ENCODE data around the gene NEK6. TPM values are rescaled to one million over a fixed set of nuclear protein-coding genes. Genes with fewer than 3 reads are reported as not detected.

Gene NEK6
- total RNA-seq, 2 donors from 2014 or later: 77.8 to 83.4 TPM

- Histone ChIP-seq H3K27ac (no peak overlapping the region), H3K36me3 (no peaks in the 10 kb centered on the region), H3K9ac (ENCODE audit: low read depth in 2 of 2, low read length in 2 of 2) (no peak overlapping the region), H3K4me1 (peaks cover 15% of the 10 kb centered on the region), H3K27me3 (no peaks in the 10 kb centered on the region), H3K4me3 (no peak overlapping the region), H3K9me3 (no peaks in the 10 kb centered on the region)
- intact Hi-C loops (cut with DNase I): no loop called here
- TF ChIP-seq CTCF (IDR thresholded peaks at IDR 0.05): no peak
- DNase-seq: no peak
Observed at GRCh38 chr9:124390794-124391658, 133.3 kb downstream of the NEK6 start.

DNA sequence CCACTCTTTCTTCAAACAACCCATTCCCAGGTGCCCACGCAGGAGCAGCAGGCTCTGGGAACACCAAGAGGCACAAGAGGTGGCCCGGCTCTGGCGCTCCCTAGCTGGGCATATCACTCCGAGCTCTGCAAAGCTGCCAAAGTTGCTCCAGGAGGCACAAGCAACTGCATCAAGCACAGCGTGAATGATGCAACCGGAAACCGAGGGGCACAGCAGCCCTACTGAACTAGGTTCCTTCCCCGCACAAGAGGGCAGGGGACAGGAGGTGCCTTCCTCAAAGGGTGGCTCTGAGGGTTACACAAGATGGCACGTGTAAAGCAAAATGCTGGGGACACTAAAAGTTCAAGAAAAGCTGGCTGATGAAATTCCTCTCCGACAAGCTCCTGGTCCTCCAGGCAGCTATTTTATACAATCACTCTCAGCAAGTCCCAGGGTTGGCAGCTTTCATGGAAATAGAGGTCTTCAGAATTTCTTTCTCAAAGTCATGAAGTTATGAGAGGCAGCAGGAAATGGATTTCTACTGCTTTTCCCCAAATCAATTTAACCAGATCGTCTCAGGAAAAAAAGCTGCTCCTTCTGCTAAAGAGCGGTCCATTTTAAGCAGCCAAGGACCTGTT lies 134.6 kb downstream of the NEK6 start:
- Histone ChIP-seq H3K9ac (ENCODE audit: low read depth in 2 of 2, low read length in 2 of 2) (no peak overlapping the region), H3K9me3 (no peaks in the 10 kb centered on the region), H3K4me1 (peaks cover 10% of the 10 kb centered on the region), H3K27ac (no peak overlapping the region), H3K27me3 (no peaks in the 10 kb centered on the region), H3K4me3 (no peak overlapping the region), H3K36me3 (no peaks in the 10 kb centered on the region)
- no peak for DNase-seq
- TF ChIP-seq CTCF (IDR thresholded peaks at IDR 0.05): no peak
- intact Hi-C loops (cut with DNase I): no loop called here

GRCh38 chr9:124392871-124393460 lies 135.2 kb downstream of the NEK6 start:
- no peak for DNase-seq
- Histone ChIP-seq H3K9me3 (no peaks in the 10 kb centered on the region), H3K4me1 (peaks cover 10% of the 10 kb centered on the region), H3K27me3 (no peaks in the 10 kb centered on the region), H3K36me3 (no peaks in the 10 kb centered on the region), H3K27ac (no peak overlapping the region), H3K4me3 (no peak overlapping the region), H3K9ac (ENCODE audit: low read depth in 2 of 2, low read length in 2 of 2) (no peak overlapping the region)
- no peak for TF ChIP-seq CTCF (IDR thresholded peaks at IDR 0.05)
- intact Hi-C loops (cut with DNase I): no loop called here

DNA sequence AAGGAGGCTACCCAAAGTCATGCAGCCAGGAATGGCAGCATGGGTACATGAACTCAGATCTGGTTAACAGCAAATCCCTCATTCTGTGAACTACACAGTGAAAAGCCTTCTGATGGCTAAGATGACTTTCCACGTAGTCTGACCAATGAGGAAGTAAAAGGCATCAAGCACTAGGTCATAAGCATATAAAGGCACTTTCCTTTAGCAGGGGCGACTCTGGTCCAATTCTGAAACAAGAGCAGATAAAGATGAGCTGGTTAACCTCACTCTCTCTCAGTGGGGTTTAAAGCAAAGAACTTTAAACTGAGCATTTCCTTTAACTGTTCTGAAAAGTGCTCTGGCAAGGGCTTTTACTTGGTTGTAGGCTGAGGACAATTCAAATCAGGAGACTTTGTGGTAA lies 136.4 kb downstream of the NEK6 start:
- H3K9ac ChIP-seq (ENCODE audit: low read depth in 2 of 2, low read length in 2 of 2): no peak overlapping the region
- H3K4me1 ChIP-seq: peaks cover 10% of the 10 kb centered on the region
- no peak overlapping the region for H3K27ac ChIP-seq
- no peaks in the 10 kb centered on the region for H3K27me3 ChIP-seq
- TF ChIP-seq CTCF (IDR thresholded peaks at IDR 0.05): no peak
- H3K4me3 ChIP-seq: no peak overlapping the region
- no peaks in the 10 kb centered on the region for H3K9me3 ChIP-seq
- H3K36me3 ChIP-seq: no peaks in the 10 kb centered on the region
- intact Hi-C loops (cut with DNase I): no loop called here
- DNase-seq: no peak

- peaks cover 10% of the 10 kb centered on the region for H3K4me1 ChIP-seq
- intact Hi-C loops (cut with DNase I): no loop called here
Observed at GRCh38 chr9:124394596-124394995, 136.8 kb downstream of the NEK6 start.

More at GRCh38 chr9:124394596-124394995, 136.8 kb downstream of the NEK6 start:
- DNase-seq: no peak
- TF ChIP-seq CTCF (IDR thresholded peaks at IDR 0.05): no peak
- Histone ChIP-seq H3K27me3 (no peaks in the 10 kb centered on the region), H3K36me3 (no peaks in the 10 kb centered on the region), H3K9me3 (no peaks in the 10 kb centered on the region), H3K9ac (ENCODE audit: low read depth in 2 of 2, low read length in 2 of 2) (no peak overlapping the region), H3K4me3 (no peak overlapping the region), H3K27ac (no peak overlapping the region)

All from colonic mucosa (tissue), 4 donors.